HT-29 (cell line): ENCODE results near the gene ANKIB1. TPM values are rescaled to one million over a fixed set of nuclear protein-coding genes. Genes with fewer than 3 reads are reported as not detected.
A peak's percentile ranks its signal among the peaks of the same experiment; 100 is the strongest.

Experiments used
- DNase-seq: peaks from one replicate; pipeline ENCODE4 v3.0.0-alpha.2; 2015; ENCODE audit warnings: low spot score
- small RNA-seq: library from RNA; depleted of rRNA; stranded (forward); fragments of <200 nt; gene quantifications from one replicate; pipeline ENCODE3, GENCODE V24; 2014
- total RNA-seq: library from RNA; depleted of rRNA; stranded (reverse); fragments of >200 nt; shearing (Covaris generic); gene quantifications from 2 replicates; pipeline ENCODE4 v1.2.3, GENCODE V29; 2014; rRNA removed

ANKIB1 gene
- total RNA-seq, 1 experiment from 2014 or later = 24.9 TPM

GRCh38 chr7:92447345-92448204 lies 201.8 kb downstream of the ANKIB1 start, which contains the start of gene GATAD1:
TSS of gene GATAD1 (plus strand) at chr7:92447482. CDS start at chr7:92447730, 248 bp downstream.
- peak; percentile 93 for DNase-seq

GRCh38 chr7:92448205-92448747 lies 202.5 kb downstream of the ANKIB1 start:
- peak; percentile 85 for DNase-seq

Small RNA genes lying within 50 kb of the gene (small RNA-seq; reads per million reads assigned to genes)
- gene MIR1285-1 (not detected), gene RF00019 (not detected)

Other genes starting within 250 kb of the ANKIB1 start
- gene CYP51A1, start 111.5 kb upstream of the ANKIB1 start, total RNA-seq = 74.3 and 75.1 TPM in 2 replicates
- not detected in 2 replicates for gene LRRD1, start 66.8 kb upstream of the ANKIB1 start, total RNA-seq
- gene KRIT1, start 60 bp upstream of the ANKIB1 start, total RNA-seq = 16.7 and 19.9 TPM in 2 replicates
- 24.8 and 29.9 TPM in 2 replicates for gene GATAD1, start 201.5 kb downstream of the ANKIB1 start, total RNA-seq
- not detected in 2 replicates for gene ERVW-1, start 232.0 kb downstream of the ANKIB1 start, total RNA-seq